CD4-positive, alpha-beta T cell (primary cell): ENCODE results near the gene NAA16. TPM values are rescaled to one million over a fixed set of nuclear protein-coding genes. Genes with fewer than 3 reads are reported as not detected.

Source experiments
- ATAC-seq: fragments of 200-7000 bp; cut with Tn5 transposase; one replicate; pipeline ENCODE4 v1.10.0; 2022; ENCODE audit warnings: mild to moderate bottlenecking; ENCODE audit not compliant: poor library complexity
- CTCF ChIA-PET: fragments of 350-600 bp; sonication (Branson Sonifier 250); formaldehyde crosslinking; loops from one replicate; lab custom pipeline; 2021; ENCODE audit warnings: antibody characterized with exemption, inconsistent platforms; lab: Charles Lee
- POLR2A ChIA-PET: fragments of 350-600 bp; sonication (Branson Sonifier 250); formaldehyde crosslinking; loops from one replicate; lab custom pipeline; 2021; ENCODE audit warnings: antibody characterized with exemption, inconsistent platforms; lab: Charles Lee
- DNase-seq, 14 experiments: peaks; one replicate each; pipeline ENCODE4 v3.0.0-alpha.2; 2013 to 2020; ENCODE audit warnings: mixed read lengths in 2 of 14
- H3K27ac ChIP-seq, 2 donors: one replicate each; pipeline versions ENCODE4 v1.5.1 to v1.7.0; 2013; ENCODE audit warnings: low read length in 2 of 2, low read depth in 1 of 2, mild to moderate bottlenecking in 1 of 2
- H3K27me3 ChIP-seq, 2 experiments: 1 replicate in 1 of 2; 2 replicates in 1 of 2; pipeline versions ENCODE4 v1.6.1 to v1.7.0; 2013; ENCODE audit warnings: low read length in 2 of 2, control low read depth in 1 of 2, mild to moderate bottlenecking in 1 of 2, moderate library complexity in 1 of 2; ENCODE audit not compliant: insufficient read depth in 2 of 2, control insufficient read depth in 1 of 2
- H3K36me3 ChIP-seq: one replicate; pipeline ENCODE4 v1.6.1; 2013; ENCODE audit warnings: low read length, control low read depth; ENCODE audit not compliant: insufficient read depth
- H3K4me1 ChIP-seq: one replicate; pipeline ENCODE4 v1.6.1; 2013; ENCODE audit warnings: low read length, control low read depth; ENCODE audit not compliant: insufficient read depth
- H3K4me3 ChIP-seq: one replicate; pipeline ENCODE4 v1.5.1; 2013; ENCODE audit warnings: mild to moderate bottlenecking, low read length, moderate library complexity
- H3K9me3 ChIP-seq, 2 experiments: 1 replicate in 1 of 2; 2 replicates in 1 of 2; pipeline versions ENCODE4 v1.6.1 to v1.7.0; 2013; ENCODE audit warnings: low read length in 2 of 2, mild to moderate bottlenecking in 2 of 2, control low read depth in 1 of 2, moderate library complexity in 1 of 2; ENCODE audit not compliant: control insufficient read depth in 1 of 2, insufficient read depth in 1 of 2
- H3K27ac Mint-ChIP-seq: one replicate; pipeline ENCODE4 v1.8.0; 2020; ENCODE audit warnings: mixed read lengths
- H3K27me3 Mint-ChIP-seq: one replicate; pipeline ENCODE4 v1.8.0; 2021; ENCODE audit warnings: mixed read lengths
- H3K36me3 Mint-ChIP-seq: one replicate; pipeline ENCODE4 v1.8.0; 2021; ENCODE audit warnings: low read depth, mixed read lengths
- H3K4me1 Mint-ChIP-seq: one replicate; pipeline ENCODE4 v1.8.0; 2021; ENCODE audit warnings: low read depth, mixed read lengths
- H3K4me3 Mint-ChIP-seq: one replicate; pipeline ENCODE4 v1.8.0; 2020; ENCODE audit warnings: mild to moderate bottlenecking, mixed read lengths
- H3K9me3 Mint-ChIP-seq: one replicate; pipeline ENCODE4 v1.8.0; 2020; ENCODE audit warnings: mixed read lengths
- CTCF ChIP-seq: fragments of 200-600 bp; IDR thresholded peaks from one replicate; pipeline ENCODE4 v1.8.0; 2022; ENCODE audit warnings: antibody characterized with exemption, mild to moderate bottlenecking
- intact Hi-C, 2 experiments: fragments of 100-400 bp; cut with DNase I in 1 of 2; cut with micrococcal nuclease in 1 of 2; formaldehyde crosslinking; loops; one replicate each; pipeline versions ENCODE4 v1.15.1 to v1.9.0; 2023 to 2025; cut with DNase I, micrococcal nuclease
- total RNA-seq, 174 experiments: library from RNA in 2 of 174; stranded (reverse) in 2 of 174; gene quantifications; one replicate each; pipeline ENCODE4 v1.2.3 and lab custom pipeline; 2021 to 2026

NAA16 gene
- total RNA-seq, 2 experiments from 2014 or later = 76.9 to 80.5 TPM

DNA sequence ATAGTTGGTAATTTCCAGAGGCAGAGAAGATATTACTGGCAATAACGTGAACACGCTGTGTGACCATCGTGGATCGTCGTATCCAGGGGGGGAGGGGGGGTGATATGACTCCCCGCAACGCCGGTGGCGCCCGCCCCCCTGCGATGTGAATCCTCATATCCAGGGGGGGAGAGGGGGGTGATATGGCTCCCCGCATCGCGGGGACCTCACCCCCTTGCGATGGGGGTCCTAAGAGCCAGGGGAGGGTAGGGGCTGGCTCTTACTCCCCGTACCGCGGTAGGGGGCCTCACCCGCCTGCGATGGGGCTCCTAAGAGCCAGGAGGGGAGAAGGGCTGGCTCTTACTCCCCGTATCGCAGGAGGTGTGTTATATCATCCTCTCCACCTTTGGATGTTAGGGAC, 115.0 kb downstream of the NAA16 start:
- H3K9me3 ChIP-seq = peaks cover 0 to 8% of the 10 kb centered on the region in 2 experiments
- no peak for TF ChIP-seq CTCF
- no peaks in the 10 kb centered on the region for H3K36me3 ChIP-seq
- H3K27me3 ChIP-seq = peaks cover 0 to 3% of the 10 kb centered on the region in 2 experiments
- Mint-ChIP-seq H3K27me3 (peaks cover 6% of the 10 kb centered on the region), H3K4me3 (no peak overlapping the region), H3K9me3 (no peaks in the 10 kb centered on the region), H3K4me1 (peaks cover 7% of the 10 kb centered on the region), H3K27ac (no peak overlapping the region), H3K36me3 (no peaks in the 10 kb centered on the region)
- peaks cover 10% of the 10 kb centered on the region for H3K4me1 ChIP-seq
- CTCF ChIA-PET = no interaction called here
- ATAC-seq (no peak), DNase-seq (no peak)
- no peak overlapping the region for H3K4me3 ChIP-seq
- intact Hi-C loops = loop anchor here in 1 of 2 experiments (5.0 kb wide), 1 partner anchor 226 kb away; no protein-coding TSS in a partner anchor
- POLR2A ChIA-PET = no interaction called here
- H3K27ac ChIP-seq = no peak overlapping the region

Other genes starting within 250 kb of the NAA16 start
- gene WBP4, start 249.8 kb upstream of the NAA16 start, total RNA-seq = 1 to 10 TPM; 6.9 to 7.4 TPM
- gene KBTBD6, start 178.5 kb upstream of the NAA16 start, total RNA-seq = 1 to 10 TPM; 6.8 to 7.2 TPM
- gene KBTBD7, start 116.7 kb upstream of the NAA16 start, total RNA-seq = 1 to 10 TPM; 2.7 to 3.1 TPM
- gene MTRF1, start 47.7 kb upstream of the NAA16 start, total RNA-seq = 10 to 100 TPM; 15.7 to 17.8 TPM
- 100 to 1,000 TPM; 752 to 758 TPM for gene RGCC, start 146.3 kb downstream of the NAA16 start, total RNA-seq